Measurements from ENCODE around the gene ADTRP. TPM values are rescaled to one million over a fixed set of nuclear protein-coding genes. Genes with fewer than 3 reads are reported as not detected.

The ADTRP gene
- total and polyA plus RNA-seq, 9 donors = 0.12 to 0.80 (median 0.34) TPM; not detected in 5

- H3K27ac ChIP-seq = no peak overlapping the region
- H3K4me3 ChIP-seq = no peak overlapping the region
- H3K27me3 ChIP-seq = no peaks in the 10 kb centered on the region
- 89 to 92% (median 91%) methylated on average over 7 of the region's 7 CpGs for whole genome bisulfite sequencing, 3 donors
- TF ChIP-seq POLR2A (IDR thresholded peaks at IDR 0.05) (no peak), EP300 (IDR thresholded peaks at IDR 0.05) (no peak), CTCF (IDR thresholded peaks at IDR 0.05) (no peak)
- H3K9me3 ChIP-seq = no peaks in the 10 kb centered on the region
- no peaks in the 10 kb centered on the region for H3K36me3 ChIP-seq
- no peak for DNase-seq
- peaks cover 7% of the 10 kb centered on the region for H3K4me1 ChIP-seq (ENCODE audit: insufficient read depth)
- intact Hi-C loops (cut with DNase I) = no loop called here
Observed at GRCh38 chr6:11748591-11749210, 29.9 kb downstream of the ADTRP start.

DNA sequence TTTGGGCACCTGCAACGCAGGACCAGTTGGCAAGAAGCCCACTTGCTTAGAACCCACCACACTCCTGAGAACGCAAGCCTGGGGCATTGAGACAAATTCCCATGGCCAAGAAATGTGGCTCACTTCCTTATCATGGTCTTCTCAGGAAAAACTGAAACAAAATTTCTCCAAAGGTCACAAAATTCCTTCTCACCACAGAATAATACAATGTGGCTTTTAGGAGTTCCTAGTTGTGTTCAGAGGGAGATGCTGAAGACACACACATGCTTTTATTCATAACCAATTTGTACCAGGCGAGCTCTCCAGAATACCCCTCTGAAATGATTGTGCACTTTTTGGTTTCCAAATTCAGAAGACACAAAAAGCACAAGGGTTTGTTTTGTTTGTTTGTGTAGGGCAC, 31.6 kb downstream of the ADTRP start:
- no peak overlapping the region for H3K27ac ChIP-seq
- peaks cover 9% of the 10 kb centered on the region for H3K4me1 ChIP-seq (ENCODE audit: insufficient read depth)
- no peak for TF ChIP-seq POLR2A (IDR thresholded peaks at IDR 0.05)
- no peak for TF ChIP-seq EP300 (IDR thresholded peaks at IDR 0.05)
- no peak for TF ChIP-seq CTCF (IDR thresholded peaks at IDR 0.05)
- 76 to 83% (median 80%) methylated on average over 3 of the region's 3 CpGs for WGBS, 3 donors
- H3K27me3 ChIP-seq = no peaks in the 10 kb centered on the region
- no peaks in the 10 kb centered on the region for H3K9me3 ChIP-seq
- H3K36me3 ChIP-seq = no peaks in the 10 kb centered on the region
- intact Hi-C loops (cut with DNase I) = no loop called here
- DNase-seq = no peak
- no peak overlapping the region for H3K4me3 ChIP-seq

DNA sequence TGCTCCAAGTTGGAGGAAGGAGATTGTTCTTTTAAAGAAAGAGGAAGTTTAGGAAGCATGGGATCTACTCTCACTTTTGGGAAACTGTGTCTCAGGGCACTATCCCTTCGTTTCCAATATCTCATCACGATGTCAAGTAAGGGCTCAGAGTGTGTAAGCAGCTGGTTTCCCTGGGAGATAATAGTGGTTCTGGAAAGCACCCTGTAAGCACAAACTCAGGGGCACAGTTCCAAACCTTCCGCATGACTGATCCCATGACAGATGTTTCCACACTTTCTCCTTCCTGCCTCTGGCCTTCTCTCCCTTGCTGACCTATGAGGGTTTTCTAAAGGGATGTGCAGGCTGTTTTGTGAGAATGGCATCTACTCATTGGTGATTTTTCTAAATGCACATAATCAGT, 33.9 kb downstream of the ADTRP start:
- peak in 3 of 5 donors; percentile 46 to 63 (median 48) for DNase-seq
- peak; percentile 40 for TF ChIP-seq EP300 (IDR thresholded peaks at IDR 0.05)
- no peak for TF ChIP-seq POLR2A (IDR thresholded peaks at IDR 0.05)
- no peak for TF ChIP-seq CTCF (IDR thresholded peaks at IDR 0.05)
- Histone ChIP-seq H3K9me3 (no peaks in the 10 kb centered on the region), H3K27me3 (no peaks in the 10 kb centered on the region), H3K36me3 (no peaks in the 10 kb centered on the region), H3K4me1 (ENCODE audit: insufficient read depth) (peaks cover 9% of the 10 kb centered on the region), H3K4me3 (no peak overlapping the region), H3K27ac (no peak overlapping the region)
- intact Hi-C loops (cut with DNase I) = no loop called here
- 13 to 38% (median 23%) methylated on average over 3 of the region's 3 CpGs for WGBS, 3 donors

GRCh38 chr6:11744101-11744500, 34.5 kb downstream of the ADTRP start:
- no peaks in the 10 kb centered on the region for H3K9me3 ChIP-seq
- H3K36me3 ChIP-seq = no peaks in the 10 kb centered on the region
- TF ChIP-seq CTCF (IDR thresholded peaks at IDR 0.05) = no peak
- H3K27ac ChIP-seq = no peak overlapping the region
- WGBS, 3 donors = 83 to 91% (median 89%) methylated on average over 1 of the region's 1 CpG
- DNase-seq = no peak
- H3K27me3 ChIP-seq = no peaks in the 10 kb centered on the region
- peaks cover 9% of the 10 kb centered on the region for H3K4me1 ChIP-seq (ENCODE audit: insufficient read depth)
- no peak overlapping the region for H3K4me3 ChIP-seq
- intact Hi-C loops (cut with DNase I) = no loop called here

Measured in ovary (tissue), 9 donors.